Measurements from ENCODE around the gene SV2C.

DNA sequence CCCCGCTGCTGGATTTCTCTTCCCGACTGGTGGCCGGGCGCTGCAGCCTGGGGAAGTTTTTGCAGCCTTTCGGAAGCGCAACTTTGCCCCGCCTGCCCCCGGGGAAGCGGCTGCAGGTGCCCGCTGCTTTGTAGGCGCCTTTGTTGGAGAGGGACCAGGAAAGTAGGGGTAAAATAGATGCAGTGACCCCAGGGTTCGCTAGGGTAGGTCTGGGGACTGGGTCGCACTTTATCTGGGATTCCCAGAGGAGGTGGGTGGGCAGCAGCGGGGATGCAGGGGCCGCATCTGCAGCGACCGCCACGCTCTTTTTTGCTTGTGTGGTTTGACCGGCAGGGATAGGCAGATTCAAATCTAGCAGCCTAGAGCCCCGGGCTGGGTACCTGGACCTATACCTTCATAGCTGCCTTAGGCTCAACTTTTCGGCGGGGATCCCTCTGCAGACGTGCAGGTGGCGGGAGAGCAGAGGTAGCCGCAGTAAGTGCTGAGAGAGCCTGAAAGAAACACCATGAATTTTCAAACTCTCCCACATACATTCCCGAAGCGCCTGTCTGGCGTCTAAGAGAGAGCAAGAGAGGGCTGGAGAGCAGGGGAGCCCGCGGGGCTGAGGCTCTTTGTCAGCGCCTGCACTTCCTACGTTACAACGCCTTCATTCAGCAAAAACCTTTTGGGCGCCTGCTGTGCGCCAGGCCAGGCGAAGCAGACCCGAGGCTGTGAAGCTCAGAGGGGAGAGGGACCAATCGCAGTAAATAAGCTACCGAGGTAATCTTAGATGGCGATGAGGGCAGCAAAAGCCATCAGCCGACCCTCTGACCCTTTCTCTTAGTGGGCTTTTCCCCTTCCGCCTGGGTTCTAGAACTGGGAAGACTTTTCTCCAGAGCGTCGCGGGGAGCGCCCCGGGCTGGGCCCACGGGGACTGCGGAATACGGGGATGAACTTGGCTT is 642 bp downstream of the SV2C start:
- TF ChIP-seq CTCF (IDR thresholded peaks at IDR 0.05), result no peak
- TF ChIP-seq POLR2A (IDR thresholded peaks at IDR 0.05), result no peak
